Neural cell (in vitro differentiated cells): ENCODE results near the gene PRKRIP1. TPM values are rescaled to one million over a fixed set of nuclear protein-coding genes. Genes with fewer than 3 reads are reported as not detected.
"Not testable (repeated sequence)": the region's sequence is repeated elsewhere in the genome, so short reads cannot be mapped to it uniquely, and the experiment has no call there.

ENCODE experiments used
- H2AFZ ChIP-seq: fragments of 200-600, 300-800 bp; sonication (generic), shearing (Covaris generic); 2 replicates; pipeline ENCODE4 v1.6.0; 2014; ENCODE audit warnings: low read depth, mild to moderate bottlenecking, antibody characterized with exemption, low read length, moderate library complexity
- H3F3A ChIP-seq: fragments of 200-600 bp; shearing (Covaris generic); 2 replicates; pipeline ENCODE4 v1.6.1; 2016; ENCODE audit warnings: mild to moderate bottlenecking, moderate library complexity, mixed read lengths, antibody characterized with exemption, low read length; ENCODE audit not compliant: insufficient read depth, poor library complexity, severe bottlenecking
- H3K27ac ChIP-seq: fragments of 200-600, 300-800 bp; sonication (generic), shearing (Covaris generic); 2 replicates; pipeline ENCODE4 v1.5.1; 2014; ENCODE audit warnings: mild to moderate bottlenecking, low read length, moderate library complexity
- H3K27me3 ChIP-seq: fragments of 300-800, 200-600 bp; sonication (generic), shearing (Covaris generic); 2 replicates; pipeline ENCODE4 v1.6.0; 2014; ENCODE audit warnings: mild to moderate bottlenecking, low read depth, low read length, moderate library complexity; ENCODE audit not compliant: insufficient read depth
- H3K36me3 ChIP-seq: fragments of 300-800, 200-600 bp; sonication (generic), shearing (Covaris generic); 2 replicates; pipeline ENCODE4 v1.5.1; 2014; ENCODE audit warnings: mild to moderate bottlenecking, antibody characterized with exemption, low read length, moderate library complexity; ENCODE audit not compliant: insufficient read depth
- H3K4me2 ChIP-seq: fragments of 300-800, 200-600 bp; sonication (generic), shearing (Covaris generic); 2 replicates; pipeline ENCODE4 v1.6.0; 2014; ENCODE audit warnings: mild to moderate bottlenecking, low read length
- H3K4me3 ChIP-seq: fragments of 300-800, 200-600 bp; sonication (generic), shearing (Covaris generic); 2 replicates; pipeline ENCODE4 v1.5.1; 2014; ENCODE audit warnings: mild to moderate bottlenecking, low read length, moderate library complexity
- H3K79me2 ChIP-seq: fragments of 200-600 bp; shearing (Covaris generic); replicated peaks from 2 replicates; pipeline ENCODE4 v1.6.0; 2014; ENCODE audit warnings: mild to moderate bottlenecking, low read length, moderate library complexity; ENCODE audit not compliant: insufficient read depth
- H3K9ac ChIP-seq: fragments of 300-800, 200-600 bp; sonication (generic), shearing (Covaris generic); 2 replicates; pipeline ENCODE4 v1.6.1; 2016; ENCODE audit warnings: mild to moderate bottlenecking, low read length, mixed read lengths
- H3K9me2 ChIP-seq: fragments of 200-600 bp; shearing (Covaris generic); 2 replicates; pipeline ENCODE4 v1.6.1; 2016; ENCODE audit warnings: mild to moderate bottlenecking, low read length, mixed read lengths; ENCODE audit not compliant: insufficient read depth
- H3K9me3 ChIP-seq: fragments of 200-600, 300-800 bp; sonication (generic), shearing (Covaris generic); 2 replicates; pipeline ENCODE4 v1.6.1; 2016; ENCODE audit warnings: mild to moderate bottlenecking, mixed run types, low read length, moderate library complexity, mixed read lengths
- H4K20me1 ChIP-seq: fragments of 200-600 bp; shearing (Covaris generic); 2 replicates; pipeline ENCODE4 v1.6.1; 2016; ENCODE audit warnings: mild to moderate bottlenecking, mixed run types; ENCODE audit not compliant: insufficient read depth
- CTCF ChIP-seq: fragments of 450-650 bp; IDR thresholded peaks from 2 replicates; pipeline ENCODE4 v1.5.1; 2014; ENCODE audit warnings: antibody characterized with exemption, mild to moderate bottlenecking, moderate library complexity; ENCODE audit not compliant: poor library complexity, severe bottlenecking
- EP300 ChIP-seq: fragments of 450-650 bp; conservative IDR thresholded peaks from 2 replicates; pipeline ENCODE4 v1.6.1; 2014; ENCODE audit warnings: antibody characterized with exemption, mild to moderate bottlenecking, moderate library complexity; ENCODE audit not compliant: poor library complexity, severe bottlenecking
- EZH2 ChIP-seq: fragments of 200-600, 300-800 bp; shearing (Covaris generic), sonication (generic); IDR thresholded peaks from 2 replicates; pipeline ENCODE4 v1.6.1; 2014; ENCODE audit warnings: antibody characterized with exemption, low read length, borderline replicate concordance, mild to moderate bottlenecking; ENCODE audit not compliant: insufficient read depth, poor library complexity, severe bottlenecking
- MXI1 ChIP-seq: fragments of 450-650 bp; conservative IDR thresholded peaks from 2 replicates; pipeline ENCODE4 v1.6.1; 2014; ENCODE audit warnings: antibody characterized with exemption, mild to moderate bottlenecking; ENCODE audit not compliant: poor library complexity, severe bottlenecking
- POLR2AphosphoS5 ChIP-seq: IDR thresholded peaks from 2 replicates; pipeline ENCODE4 v1.6.1; 2012
- RAD21 ChIP-seq: fragments of 450-650 bp; conservative IDR thresholded peaks from 2 replicates; pipeline ENCODE4 v1.6.1; 2014; ENCODE audit warnings: antibody characterized with exemption, mild to moderate bottlenecking, moderate library complexity
- REST ChIP-seq: IDR thresholded peaks from 2 replicates; pipeline ENCODE4 v1.6.1; 2012; ENCODE audit warnings: borderline replicate concordance
- SMC3 ChIP-seq: fragments of 450-650 bp; conservative IDR thresholded peaks from 2 replicates; pipeline ENCODE4 v1.6.1; 2014; ENCODE audit warnings: antibody characterized with exemption, mild to moderate bottlenecking, moderate library complexity; ENCODE audit not compliant: poor library complexity
- TAF1 ChIP-seq: IDR thresholded peaks from 2 replicates; pipeline ENCODE4 v1.6.1; 2012; ENCODE audit warnings: low read depth
- polyA plus RNA-seq: library from polyadenylated mRNA; depleted of rRNA; stranded (reverse); fragments of >200 nt; gene quantifications from 2 replicates; pipeline ENCODE4 v1.2.3, GENCODE V29; 2014

PRKRIP1 gene
- polyA plus RNA-seq, 1 donor from 2014 or later = 113 TPM

GRCh38 chr7:102473271-102473991 is 77.3 kb downstream of the PRKRIP1 start:
- no peak overlapping the region for H3K27ac ChIP-seq

DNA sequence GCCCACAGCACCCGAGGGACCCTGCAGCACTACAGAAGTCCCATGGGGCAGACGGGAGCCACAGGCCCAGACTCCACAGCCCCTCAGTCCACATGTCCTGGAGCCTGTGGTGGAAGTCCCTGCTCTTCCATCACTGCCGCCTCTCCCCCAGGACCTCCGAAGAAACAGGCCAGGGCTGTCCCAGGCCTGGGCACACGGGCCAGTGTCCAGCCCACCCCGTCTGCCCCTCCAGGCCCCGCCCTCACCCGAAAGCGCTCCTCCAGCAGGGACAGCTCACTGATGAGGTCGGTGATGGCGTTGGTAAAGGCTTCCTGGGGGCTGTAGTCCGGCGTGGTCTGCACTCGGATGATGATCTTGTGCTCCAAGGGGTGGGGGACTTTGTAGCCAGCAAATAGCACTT is 78.0 kb downstream of the PRKRIP1 start:
- H3K27ac ChIP-seq, H3F3A ChIP-seq, H3K9ac ChIP-seq, H3K36me3 ChIP-seq, H3K27me3 ChIP-seq, H4K20me1 ChIP-seq, H3K4me3 ChIP-seq, H3K9me2 ChIP-seq, H3K4me2 ChIP-seq, H2AFZ ChIP-seq, H3K79me2 ChIP-seq, H3K9me3 ChIP-seq: not testable (repeated sequence)

More at GRCh38 chr7:102473271-102473991, 77.3 kb downstream of the PRKRIP1 start:
- Histone ChIP-seq H3F3A (no peaks in the 10 kb centered on the region), H3K9me3 (no peaks in the 10 kb centered on the region), H3K36me3 (no peaks in the 10 kb centered on the region), H3K79me2 (no peaks in the 10 kb centered on the region), H3K4me3 (no peak overlapping the region), H3K9me2 (no peaks in the 10 kb centered on the region), H2AFZ (no peak overlapping the region), H4K20me1 (no peaks in the 10 kb centered on the region), H3K27me3 (no peaks in the 10 kb centered on the region), H3K9ac (no peak overlapping the region), H3K4me2 (no peak overlapping the region)
- TF ChIP-seq EP300 = no peak
- TF ChIP-seq CTCF = no peak
- TF ChIP-seq POLR2AphosphoS5 = no peak
- no peak for TF ChIP-seq RAD21
- no peak for TF ChIP-seq REST
- no peak for TF ChIP-seq MXI1
- TF ChIP-seq EZH2 = no peak
- no peak for TF ChIP-seq SMC3
- TF ChIP-seq TAF1 = no peak

DNA sequence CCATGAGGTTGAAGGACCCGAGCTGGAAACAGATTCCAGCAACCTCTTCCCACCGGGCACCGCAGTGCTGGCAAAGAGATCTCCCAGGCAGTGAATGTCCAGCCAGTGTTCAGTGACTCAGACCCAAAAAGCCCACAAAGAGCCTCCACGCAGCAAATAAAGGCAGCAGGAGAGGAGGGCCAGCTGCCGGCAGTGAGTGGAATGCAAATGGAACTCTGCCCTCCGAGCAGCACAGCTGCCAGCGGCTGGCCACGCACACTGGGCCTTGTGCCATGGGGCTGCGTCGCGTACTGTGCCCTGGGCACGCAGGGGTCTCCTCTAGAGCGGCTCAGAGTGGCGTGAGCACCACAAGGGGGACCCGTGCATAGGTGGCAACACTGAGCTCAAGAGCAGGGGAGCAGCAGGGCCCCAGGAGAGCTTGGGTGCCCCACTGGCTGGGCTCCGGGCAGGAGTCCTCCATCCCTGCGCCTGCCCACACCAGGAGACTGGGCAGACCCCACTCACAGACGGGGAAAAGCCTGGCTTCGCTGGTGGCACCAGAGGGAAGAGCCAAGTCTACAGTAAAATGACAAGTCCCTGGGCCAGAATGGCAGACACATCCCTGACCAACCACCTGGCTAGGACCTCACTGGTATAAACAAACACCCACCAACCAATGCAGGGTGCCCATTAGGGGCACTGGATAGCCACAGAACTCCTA is 78.7 kb downstream of the PRKRIP1 start:
- H3K9me3 ChIP-seq, H3K9me2 ChIP-seq, H2AFZ ChIP-seq, H3K27ac ChIP-seq, H3K36me3 ChIP-seq, H4K20me1 ChIP-seq, H3K27me3 ChIP-seq, H3K79me2 ChIP-seq, H3K9ac ChIP-seq, H3K4me2 ChIP-seq, H3K4me3 ChIP-seq, H3F3A ChIP-seq: not testable (repeated sequence)
